ENCODE measurements around the gene EML6.

The EML6 gene

DNA sequence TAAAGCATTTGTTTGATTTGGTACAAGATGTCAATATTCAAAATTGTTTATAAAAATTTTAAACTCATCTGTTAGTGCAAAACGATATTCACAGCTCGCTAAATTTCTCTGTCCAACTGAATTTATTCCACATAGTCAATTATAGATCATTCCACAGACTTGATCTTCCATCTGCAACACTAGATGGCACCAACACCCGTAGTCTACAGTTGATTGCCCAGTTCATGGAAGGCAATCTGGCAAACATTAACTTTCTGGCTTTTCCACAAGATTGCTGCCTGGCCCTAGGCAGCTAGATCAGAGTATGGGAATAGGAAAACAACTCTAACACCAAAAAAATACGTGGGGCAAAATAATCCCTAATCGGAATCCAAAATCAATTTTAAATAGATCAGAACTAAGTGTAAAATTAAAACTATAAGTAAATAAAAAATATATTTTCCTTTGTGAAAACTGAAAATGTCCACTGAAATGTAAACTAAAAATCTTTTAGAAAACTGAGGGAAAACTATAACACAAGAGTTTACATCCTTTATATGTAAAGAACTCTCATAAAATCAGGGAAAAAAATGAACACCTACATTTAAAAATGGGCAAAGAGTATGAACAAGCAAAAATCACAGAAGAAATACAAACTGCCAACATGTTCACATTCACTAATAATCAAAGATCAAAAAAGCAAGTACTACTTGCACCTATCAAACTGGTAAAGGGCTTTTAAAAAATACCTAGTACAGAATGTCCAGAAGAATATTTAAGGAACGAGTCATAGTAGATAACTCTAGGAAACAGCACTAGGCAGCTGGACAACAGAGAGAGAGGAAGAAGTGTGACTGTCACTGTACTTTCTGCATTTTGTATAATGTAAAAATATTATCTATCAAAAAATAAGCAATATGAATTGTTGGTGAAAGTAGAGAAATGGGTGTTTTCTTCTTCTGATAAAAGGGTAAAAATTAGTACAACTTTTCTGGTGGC is 291.8 kb downstream of the EML6 start:
- POLR2A ChIA-PET (ENCODE audit: low non-redundant PET) = interaction anchor here (0.5 kb wide), 1 partner anchor 38 kb away, joined by 3 read pairs; no protein-coding TSS in a partner anchor
- TF ChIP-seq CTCF (conservative IDR thresholded peaks at IDR 0.05; ENCODE audit: low read depth) = peak; percentile 76
- DNase-seq (ENCODE audit: low spot score) = peak; percentile 56
- no peak overlapping the region for H3K27ac ChIP-seq
- CTCF ChIA-PET = interaction anchor here (0.6 to 2.5 kb wide), 10 partner anchors 16 to 173 kb away, joined by 3 to 14 read pairs (median 4); no protein-coding TSS in a partner anchor

- TF ChIP-seq CTCF (conservative IDR thresholded peaks at IDR 0.05; ENCODE audit: low read depth) = no peak
- CTCF ChIA-PET = no interaction called here
Measured at GRCh38 chr2:55017428-55017827, 294.0 kb downstream of the EML6 start.

GRCh38 chr2:55017880-55018279 is 294.4 kb downstream of the EML6 start:
- POLR2A ChIA-PET (ENCODE audit: low non-redundant PET) = no interaction called here
- CTCF ChIA-PET = no interaction called here
- no peak for DNase-seq (ENCODE audit: low spot score)
- no peak for TF ChIP-seq CTCF (conservative IDR thresholded peaks at IDR 0.05; ENCODE audit: low read depth)
- no peak overlapping the region for H3K27ac ChIP-seq

More at GRCh38 chr2:55017428-55017827, 294.0 kb downstream of the EML6 start:
- DNase-seq (ENCODE audit: low spot score) = no peak
- H3K27ac ChIP-seq = no peak overlapping the region
- POLR2A ChIA-PET (ENCODE audit: low non-redundant PET) = no interaction called here

GRCh38 chr2:55018619-55019018 is 295.2 kb downstream of the EML6 start:
- no peak overlapping the region for H3K27ac ChIP-seq
- no peak for DNase-seq (ENCODE audit: low spot score)
- POLR2A ChIA-PET (ENCODE audit: low non-redundant PET) = no interaction called here
- no peak for TF ChIP-seq CTCF (conservative IDR thresholded peaks at IDR 0.05; ENCODE audit: low read depth)
- CTCF ChIA-PET = no interaction called here

DNA sequence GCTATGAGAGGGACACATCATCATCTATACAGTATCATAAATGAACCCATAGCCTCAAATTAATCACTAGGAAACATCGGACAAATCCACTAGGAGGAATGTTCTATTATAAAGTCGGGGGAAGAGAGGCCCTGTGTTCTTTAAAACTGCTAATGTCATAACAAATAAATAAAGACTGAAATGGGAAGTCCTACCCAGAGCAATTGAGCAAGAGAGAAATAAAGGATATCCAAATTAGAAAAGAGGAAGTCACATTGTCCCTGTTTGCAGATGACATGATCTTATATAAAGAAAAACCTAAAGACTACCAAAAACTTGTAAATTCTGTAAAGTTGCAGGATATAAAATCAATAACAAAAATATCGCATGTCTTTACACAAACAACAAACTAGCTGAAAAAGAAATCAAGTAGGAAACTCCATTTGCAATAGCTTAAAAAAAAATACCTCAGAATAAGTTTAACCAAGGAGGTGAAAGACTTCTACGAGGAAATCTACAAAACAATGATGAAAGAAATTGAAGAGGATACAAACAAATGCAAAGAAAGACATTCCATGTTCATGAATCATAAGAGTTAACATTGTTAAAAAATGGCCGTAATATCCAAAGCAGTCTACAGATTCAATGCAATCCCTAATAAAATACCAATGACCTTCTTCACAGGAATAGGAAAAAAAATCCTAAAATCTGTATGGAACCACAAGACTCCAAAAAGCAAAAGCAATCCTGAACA is 296.2 kb downstream of the EML6 start:
- CTCF ChIA-PET = interaction anchor here (0.6 kb wide), 1 partner anchor 84 kb away, joined by 4 read pairs; no protein-coding TSS in a partner anchor
- TF ChIP-seq CTCF (conservative IDR thresholded peaks at IDR 0.05; ENCODE audit: low read depth) = no peak
- no peak overlapping the region for H3K27ac ChIP-seq
- POLR2A ChIA-PET (ENCODE audit: low non-redundant PET) = interaction anchor here (0.6 kb wide), 1 partner anchor 14 kb away, joined by 3 read pairs; no protein-coding TSS in a partner anchor
- DNase-seq (ENCODE audit: low spot score) = no peak

Measured in RWPE1 (cell line).